ENCODE results near the gene CEP135.
"Not testable (repeated sequence)": the region's sequence is repeated elsewhere in the genome, so short reads cannot be mapped to it uniquely, and the experiment has no call there.

Gene CEP135

GRCh38 chr4:55948726-55949481 is at the start of gene CEP135:
CEP135 (plus strand) TSS chr4:55948945; CDS start chr4:55952131, 3,186 bp downstream.
- DNase-seq (ENCODE audit: low spot score) = peak; percentile 95

- no peak for DNase-seq (ENCODE audit: low spot score)
These were observed 46.1 kb upstream of the CEP135 start for GRCh38 chr4:55902677-55903076.

- no peak for DNase-seq (ENCODE audit: low spot score)
These were observed 45.2 kb upstream of the CEP135 start for GRCh38 chr4:55903577-55903976.

GRCh38 chr4:55904576-55904975 is 44.2 kb upstream of the CEP135 start:
- no peak for DNase-seq (ENCODE audit: low spot score)

- no peak for DNase-seq (ENCODE audit: low spot score)
These were observed 42.4 kb upstream of the CEP135 start for GRCh38 chr4:55906323-55906722.

- no peak for DNase-seq (ENCODE audit: low spot score)
These were observed 41.8 kb upstream of the CEP135 start for GRCh38 chr4:55906989-55907388.

- no peak for DNase-seq (ENCODE audit: low spot score)
These were observed 41.3 kb upstream of the CEP135 start for GRCh38 chr4:55907469-55907868.

- DNase-seq (ENCODE audit: low spot score) = no peak
These were observed 38.6 kb upstream of the CEP135 start for GRCh38 chr4:55910140-55910539.

GRCh38 chr4:55912249-55912648 is 36.5 kb upstream of the CEP135 start:
- no peak for DNase-seq (ENCODE audit: low spot score)

GRCh38 chr4:55920571-55920970 is 28.2 kb upstream of the CEP135 start:
- no peak for DNase-seq (ENCODE audit: low spot score)

- DNase-seq (ENCODE audit: low spot score) = no peak
These were observed 27.7 kb upstream of the CEP135 start for GRCh38 chr4:55921093-55921492.

- no peak for DNase-seq (ENCODE audit: low spot score)
These were observed 23.5 kb upstream of the CEP135 start for GRCh38 chr4:55925241-55925640.

GRCh38 chr4:55926610-55927009 is 22.1 kb upstream of the CEP135 start:
- no peak for DNase-seq (ENCODE audit: low spot score)

GRCh38 chr4:55927803-55928437 is 20.8 kb upstream of the CEP135 start:
- no peak for DNase-seq (ENCODE audit: low spot score)

- no peak for DNase-seq (ENCODE audit: low spot score)
These were observed 19.9 kb upstream of the CEP135 start for GRCh38 chr4:55928846-55929245.

GRCh38 chr4:55931043-55931442 is 17.7 kb upstream of the CEP135 start:
- DNase-seq (ENCODE audit: low spot score) = no peak

- DNase-seq (ENCODE audit: low spot score) = no peak
These were observed 16.9 kb upstream of the CEP135 start for GRCh38 chr4:55931833-55932232.

- no peak for DNase-seq (ENCODE audit: low spot score)
These were observed 16.2 kb upstream of the CEP135 start for GRCh38 chr4:55932511-55932910.

GRCh38 chr4:55933611-55934010 is 15.1 kb upstream of the CEP135 start:
- no peak for DNase-seq (ENCODE audit: low spot score)

GRCh38 chr4:55935907-55936306 is 12.8 kb upstream of the CEP135 start:
- DNase-seq (ENCODE audit: low spot score) = not testable (repeated sequence)

- DNase-seq (ENCODE audit: low spot score) = no peak
These were observed 10.3 kb upstream of the CEP135 start for GRCh38 chr4:55938481-55938880.

- DNase-seq (ENCODE audit: low spot score) = no peak
These were observed 9.3 kb upstream of the CEP135 start for GRCh38 chr4:55939421-55939820.

- DNase-seq (ENCODE audit: low spot score) = no peak
These were observed 6.8 kb upstream of the CEP135 start for GRCh38 chr4:55941881-55942396.

Data from AG08396 (cell line).